K562 treated with DMSO at 1 percent for 12 hours (cell line): ENCODE measurements around the gene TET2. TPM values are rescaled to one million over a fixed set of nuclear protein-coding genes. Genes with fewer than 3 reads are reported as not detected.

ENCODE experiments used
- total RNA-seq: library from RNA; unstranded; fragments of 300-600 nt; gene quantifications from 2 replicates; pipeline ENCODE4 v1.2.3, GENCODE V29; 2022; ENCODE audit not compliant: insufficient read depth

The TET2 gene
- 0.96 and 4.5 TPM in 2 replicates for total RNA-seq

DNA sequence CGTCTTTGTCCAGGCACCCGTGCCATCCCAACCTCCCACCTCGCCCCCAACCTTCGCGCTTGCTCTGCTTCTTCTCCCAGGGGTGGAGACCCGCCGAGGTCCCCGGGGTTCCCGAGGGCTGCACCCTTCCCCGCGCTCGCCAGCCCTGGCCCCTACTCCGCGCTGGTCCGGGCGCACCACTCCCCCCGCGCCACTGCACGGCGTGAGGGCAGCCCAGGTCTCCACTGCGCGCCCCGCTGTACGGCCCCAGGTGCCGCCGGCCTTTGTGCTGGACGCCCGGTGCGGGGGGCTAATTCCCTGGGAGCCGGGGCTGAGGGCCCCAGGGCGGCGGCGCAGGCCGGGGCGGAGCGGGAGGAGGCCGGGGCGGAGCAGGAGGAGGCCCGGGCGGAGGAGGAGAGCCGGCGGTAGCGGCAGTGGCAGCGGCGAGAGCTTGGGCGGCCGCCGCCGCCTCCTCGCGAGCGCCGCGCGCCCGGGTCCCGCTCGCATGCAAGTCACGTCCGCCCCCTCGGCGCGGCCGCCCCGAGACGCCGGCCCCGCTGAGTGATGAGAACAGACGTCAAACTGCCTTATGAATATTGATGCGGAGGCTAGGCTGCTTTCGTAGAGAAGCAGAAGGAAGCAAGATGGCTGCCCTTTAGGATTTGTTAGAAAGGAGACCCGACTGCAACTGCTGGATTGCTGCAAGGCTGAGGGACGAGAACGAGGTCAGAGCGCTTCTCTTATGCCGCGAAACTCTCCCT lies at the start of gene TET2:
Gene TET2, plus strand, starts transcription at position 601 of the 740 bp plus-strand sequence. CDS start 87,067 bp downstream, outside the sequence.

